Thyroid gland (tissue), 4 donors: ENCODE data around the gene PDE8B. TPM values are rescaled to one million over a fixed set of nuclear protein-coding genes. Genes with fewer than 3 reads are reported as not detected.

Source experiments
- DNase-seq, 2 donors: peaks; one replicate each; pipeline ENCODE4 v3.0.0-alpha.2; 2019
- H3K27ac ChIP-seq, 3 donors: fragments of 200-600 bp; sonication (generic); 1 replicate in 2 of 3; 2 replicates in 1 of 3; pipeline ENCODE4 v1.5.1; 2016 to 2019; ENCODE audit warnings: mild to moderate bottlenecking in 1 of 3, moderate library complexity in 1 of 3
- H3K27me3 ChIP-seq: fragments of 200-600 bp; sonication (generic); one replicate; pipeline ENCODE4 v1.5.1; 2019
- H3K36me3 ChIP-seq, 2 donors: fragments of 200-600 bp; sonication (generic); one replicate each; pipeline ENCODE4 v1.5.1; 2016 to 2019
- H3K4me1 ChIP-seq, 2 donors: fragments of 200-600 bp; sonication (generic); one replicate each; pipeline ENCODE4 v1.5.1; 2017 to 2019
- H3K4me3 ChIP-seq, 3 donors: fragments of 200-600 bp; sonication (generic); replicated peaks in 1 of 3; 1 replicate in 2 of 3; 2 replicates in 1 of 3; pipeline ENCODE4 v1.5.1; 2016; ENCODE audit warnings: mild to moderate bottlenecking in 1 of 3
- H3K9me3 ChIP-seq: fragments of 200-600 bp; sonication (generic); one replicate; pipeline ENCODE4 v1.5.1; 2017
- CTCF ChIP-seq, 6 experiments: fragments of 200-600 bp in 3 of 6; fragments of 450-650 bp in 3 of 6; sonication (generic) in 3 of 6; IDR thresholded peaks; one replicate each; pipeline ENCODE4 v1.5.1; 2016 to 2019; ENCODE audit warnings: antibody characterized with exemption in 6 of 6, mild to moderate bottlenecking in 2 of 6, inconsistent platforms in 1 of 6, moderate library complexity in 1 of 6
- POLR2A ChIP-seq, 2 donors: fragments of 450-650 bp; IDR thresholded peaks; one replicate each; pipeline ENCODE4 v1.6.1; 2017; ENCODE audit warnings: antibody characterized with exemption in 2 of 2, mild to moderate bottlenecking in 2 of 2, moderate library complexity in 1 of 2
- WGBS, 2 donors: methylation state at CpG; one replicate each; pipeline ENCODE4 v1.1.5; 2017; 5-methylcytosine and 5-hydroxymethylcytosine counted together
- intact Hi-C: fragments of 100-400 bp; cut with DNase I; formaldehyde crosslinking; loops from one replicate; pipeline ENCODE4 v1.15.1; 2023
- total RNA-seq, 4 donors: library from RNA; depleted of rRNA; stranded (reverse); fragments of >200 nt; gene quantifications; one replicate each; pipeline ENCODE4 v1.2.3, GENCODE V29; 2016

The PDE8B gene
- total RNA-seq, 4 donors from 2014 or later = 113 to 279 (median 218) TPM

- H3K9me3 ChIP-seq = no peaks in the 10 kb centered on the region
- WGBS, 2 donors = 86 to 94% methylated on average over 5 of the region's 5 CpGs
- H3K36me3 ChIP-seq = peaks cover 18 to 35% of the 10 kb centered on the region in 2 donors
- intact Hi-C loops = no loop called here
- H3K27ac ChIP-seq = peak overlapping the region in 2 of 3 donors; percentile 28 to 59
- no peak for TF ChIP-seq POLR2A (IDR thresholded peaks at IDR 0.05)
- no peak for TF ChIP-seq CTCF (IDR thresholded peaks at IDR 0.05)
- H3K4me3 ChIP-seq = no peak overlapping the region
- H3K4me1 ChIP-seq = peaks cover 13 to 14% of the 10 kb centered on the region in 2 donors
- DNase-seq = no peak
- no peaks in the 10 kb centered on the region for H3K27me3 ChIP-seq
Measured at GRCh38 chr5:77425420-77425819, 214.9 kb downstream of the PDE8B start.

DNA sequence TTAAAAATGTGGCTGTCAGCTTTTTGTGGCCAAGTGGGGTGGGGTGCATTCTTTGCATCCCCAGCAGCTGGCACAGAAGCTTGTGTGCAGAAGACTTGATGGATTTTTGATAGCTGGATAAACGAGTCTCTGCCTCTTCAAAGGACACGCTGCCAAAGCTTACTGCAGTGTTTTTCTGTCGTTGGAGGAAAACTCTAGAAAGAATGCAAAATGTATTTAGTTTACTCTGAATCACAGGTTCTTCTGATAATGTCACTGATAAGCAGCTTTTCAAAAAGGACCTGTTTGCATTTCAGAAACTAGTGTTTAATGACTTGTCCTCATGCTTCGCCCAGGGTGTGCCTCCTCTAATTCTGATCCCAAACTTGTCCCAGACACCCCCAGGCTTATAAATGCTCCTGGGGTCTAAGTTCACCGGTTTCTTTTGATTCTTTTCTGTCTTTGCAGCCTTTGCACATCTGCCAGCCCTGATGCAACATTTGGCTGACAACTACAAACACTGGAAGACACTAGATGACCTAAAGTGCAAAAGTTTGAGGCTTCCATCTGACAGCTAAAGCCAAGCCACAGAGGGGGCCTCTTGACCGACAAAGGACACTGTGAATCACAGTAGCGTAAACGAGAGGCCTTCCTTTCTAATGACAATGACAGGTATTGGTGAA lies 215.6 kb downstream of the PDE8B start:
- H3K4me1 ChIP-seq = peaks cover 13 to 14% of the 10 kb centered on the region in 2 donors
- DNase-seq = no peak
- peaks cover 21 to 36% of the 10 kb centered on the region in 2 donors for H3K36me3 ChIP-seq
- intact Hi-C loops = no loop called here
- WGBS, 2 donors = 57 to 58% methylated on average over 8 of the region's 8 CpGs
- TF ChIP-seq CTCF (IDR thresholded peaks at IDR 0.05) (no peak), POLR2A (IDR thresholded peaks at IDR 0.05) (no peak)
- no peaks in the 10 kb centered on the region for H3K27me3 ChIP-seq
- peak overlapping the region in 2 of 3 donors; percentile 54 to 59 for H3K27ac ChIP-seq
- H3K4me3 ChIP-seq = no peak overlapping the region
- H3K9me3 ChIP-seq = no peaks in the 10 kb centered on the region

DNA sequence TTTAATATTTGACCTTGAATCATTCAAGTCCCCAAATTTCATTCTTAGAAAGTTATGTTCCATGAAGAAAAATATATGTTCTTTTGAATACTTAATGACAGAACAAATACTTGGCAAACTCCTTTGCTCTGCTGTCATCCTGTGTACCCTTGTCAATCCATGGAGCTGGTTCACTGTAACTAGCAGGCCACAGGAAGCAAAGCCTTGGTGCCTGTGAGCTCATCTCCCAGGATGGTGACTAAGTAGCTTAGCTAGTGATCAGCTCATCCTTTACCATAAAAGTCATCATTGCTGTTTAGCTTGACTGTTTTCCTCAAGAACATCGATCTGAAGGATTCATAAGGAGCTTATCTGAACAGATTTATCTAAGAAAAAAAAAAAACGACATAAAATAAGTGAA lies 216.2 kb downstream of the PDE8B start:
- no peaks in the 10 kb centered on the region for H3K9me3 ChIP-seq
- 66 to 74% methylated on average over 2 of the region's 2 CpGs for WGBS, 2 donors
- no peak overlapping the region for H3K4me3 ChIP-seq
- peak overlapping the region in 2 of 3 donors; percentile 54 to 59 for H3K27ac ChIP-seq
- peaks cover 13 to 14% of the 10 kb centered on the region in 2 donors for H3K4me1 ChIP-seq
- peaks cover 20 to 34% of the 10 kb centered on the region in 2 donors for H3K36me3 ChIP-seq
- intact Hi-C loops = no loop called here
- DNase-seq = no peak
- TF ChIP-seq CTCF (IDR thresholded peaks at IDR 0.05) (no peak), POLR2A (IDR thresholded peaks at IDR 0.05) (no peak)
- H3K27me3 ChIP-seq = no peaks in the 10 kb centered on the region

DNA sequence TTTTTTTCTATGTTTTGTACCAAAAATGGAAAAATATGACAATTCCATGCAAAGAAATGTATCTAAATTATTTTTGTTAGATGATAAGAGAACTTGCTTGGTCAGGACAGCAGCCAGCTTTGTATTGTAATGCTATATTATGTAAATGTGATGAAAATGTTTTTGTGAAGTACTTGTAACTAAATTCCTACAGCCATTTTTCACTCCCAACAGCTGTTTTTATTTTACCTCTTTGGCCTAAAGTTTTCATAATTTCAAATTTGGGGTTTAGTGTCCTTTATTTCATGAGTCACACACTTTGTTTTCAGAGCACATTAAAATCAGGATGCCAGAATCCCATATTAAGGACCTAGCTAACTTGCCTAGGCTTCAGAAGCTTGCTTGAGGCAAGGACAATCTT lies 217.5 kb downstream of the PDE8B start:
- intact Hi-C loops = no loop called here
- Histone ChIP-seq H3K27me3 (no peaks in the 10 kb centered on the region), H3K9me3 (no peaks in the 10 kb centered on the region), H3K4me3 (no peak overlapping the region), H3K27ac (peak overlapping the region in 1 of 3 donors; percentile 59), H3K36me3 (peaks cover 25 to 39% of the 10 kb centered on the region in 2 donors), H3K4me1 (peaks cover 13 to 14% of the 10 kb centered on the region in 2 donors)
- TF ChIP-seq POLR2A (IDR thresholded peaks at IDR 0.05) (no peak), CTCF (IDR thresholded peaks at IDR 0.05) (no peak)
- DNase-seq = no peak

DNA sequence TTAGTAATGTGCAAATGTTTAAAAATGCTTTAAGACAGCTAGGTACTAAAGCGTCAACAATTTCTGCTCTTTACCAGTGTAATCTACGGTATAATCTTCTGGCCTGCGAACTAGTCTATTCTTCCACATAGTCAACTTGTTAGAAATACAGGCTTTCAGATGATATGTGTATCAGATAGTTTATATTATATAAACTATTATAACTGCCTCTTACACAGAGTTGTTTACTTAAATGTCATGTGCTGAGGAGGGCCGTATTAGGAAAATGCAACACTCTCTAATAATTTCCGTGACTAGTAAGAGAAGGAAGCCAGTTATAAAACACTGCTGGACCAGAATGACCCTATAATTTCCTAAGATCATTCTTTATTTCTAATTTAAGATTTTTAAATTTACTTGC lies 218.0 kb downstream of the PDE8B start:
- TF ChIP-seq CTCF (IDR thresholded peaks at IDR 0.05) (no peak), POLR2A (IDR thresholded peaks at IDR 0.05) (no peak)
- Histone ChIP-seq H3K36me3 (peaks cover 25 to 43% of the 10 kb centered on the region in 2 donors), H3K4me1 (peaks cover 13 to 14% of the 10 kb centered on the region in 2 donors), H3K9me3 (no peaks in the 10 kb centered on the region), H3K27ac (peak overlapping the region in 1 of 3 donors; percentile 59), H3K4me3 (no peak overlapping the region), H3K27me3 (no peaks in the 10 kb centered on the region)
- WGBS, 2 donors = 88 to 90% methylated on average over 5 of the region's 5 CpGs
- intact Hi-C loops = no loop called here
- DNase-seq = no peak
